Activated T-cell treated with anti-CD3 and anti-CD28 coated beads for 24 hours (primary cell): ENCODE measurements around the gene PTPA.
"Not testable (repeated sequence)": the region's sequence is repeated elsewhere in the genome, so short reads cannot be mapped to it uniquely, and the experiment has no call there.

ENCODE experiments used
- DNase-seq: peaks from one replicate; pipeline ENCODE4 v3.0.0-alpha.2; 2020; ENCODE audit warnings: low read depth

Gene PTPA

DNA sequence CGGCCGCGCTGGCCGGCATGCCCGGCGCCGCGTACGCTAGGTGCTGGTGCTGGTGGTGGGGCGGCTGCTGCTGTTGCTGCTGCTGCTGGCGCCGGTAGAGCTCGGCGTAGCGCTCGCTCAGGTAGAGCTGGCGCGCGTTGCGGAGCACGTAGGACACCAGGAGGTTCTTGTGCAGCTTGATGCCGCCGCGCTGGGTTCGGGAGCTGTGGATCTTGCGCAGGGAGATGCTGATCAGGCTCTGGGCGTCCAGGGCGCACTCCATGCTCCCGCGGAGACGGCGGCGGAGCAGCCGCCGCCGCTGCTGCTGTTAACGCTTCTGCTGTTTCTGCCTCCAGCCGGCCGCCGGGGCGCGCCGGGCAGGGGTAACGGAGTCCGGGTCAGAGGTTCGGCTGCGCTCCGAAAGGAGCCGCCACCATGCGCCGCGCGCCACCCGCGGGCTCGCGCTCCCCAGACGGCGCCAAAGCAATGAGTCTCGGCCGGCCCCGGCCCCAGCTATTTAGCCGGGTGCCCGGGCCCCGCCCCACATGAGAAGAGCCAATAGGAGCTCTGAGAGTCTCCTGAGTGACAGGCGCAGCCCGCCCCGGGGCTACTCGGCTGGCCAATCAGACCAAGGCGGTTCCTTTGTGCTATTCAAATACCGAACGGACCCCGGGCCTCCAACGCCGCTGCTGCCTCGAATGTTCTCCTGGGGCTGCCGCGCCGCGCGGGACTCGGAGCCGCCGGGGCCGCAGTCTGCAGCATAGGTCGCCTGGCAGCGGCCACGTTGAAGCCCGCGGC lies 66.8 kb downstream of the PTPA start, which contains the start of gene IER5L:
Gene IER5L (minus strand): TSS at position 471 of the 777 bp plus-strand sequence. CDS start 209 bp downstream, at position 262.
- DNase-seq: peak; percentile 88

DNA sequence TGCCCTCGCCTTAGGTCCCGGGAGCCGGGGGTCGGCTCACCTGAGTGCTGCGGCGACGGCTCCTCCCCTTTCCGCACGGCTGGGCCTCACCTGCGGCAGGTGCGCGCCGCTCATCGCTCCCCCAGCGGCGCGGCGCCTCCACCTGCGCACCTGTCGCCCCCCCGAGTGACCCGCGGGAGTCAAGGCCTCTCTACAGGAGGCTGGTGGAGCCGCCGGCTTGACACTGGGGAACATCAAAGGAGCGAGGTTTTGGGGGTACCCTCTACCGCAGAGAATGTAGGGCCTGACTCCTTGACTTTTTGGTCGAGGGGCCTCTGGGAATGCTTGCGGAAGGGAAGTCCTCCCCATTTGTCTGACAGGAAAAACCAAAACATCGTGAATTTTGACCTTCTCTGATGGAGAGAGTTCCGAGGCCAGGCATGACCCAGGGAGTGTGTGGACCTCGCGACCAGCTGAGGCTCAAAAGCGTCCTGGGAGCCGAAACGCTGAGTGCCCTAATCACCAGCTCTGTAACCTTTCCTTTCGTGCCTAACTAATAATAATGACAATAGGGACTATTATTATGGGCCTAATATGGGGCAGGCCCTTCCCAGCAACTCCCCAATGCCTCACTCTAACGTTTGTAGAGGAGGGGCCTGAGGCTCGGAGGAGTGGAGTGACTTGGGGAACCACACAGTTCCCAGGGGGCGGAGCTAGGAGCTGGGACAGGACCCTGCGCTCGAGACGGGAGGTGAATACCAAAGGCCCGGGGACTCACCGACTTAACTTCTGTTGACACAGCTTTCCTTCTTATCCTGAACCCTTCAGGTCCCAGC lies 67.6 kb downstream of the PTPA start:
- no peak for DNase-seq

DNA sequence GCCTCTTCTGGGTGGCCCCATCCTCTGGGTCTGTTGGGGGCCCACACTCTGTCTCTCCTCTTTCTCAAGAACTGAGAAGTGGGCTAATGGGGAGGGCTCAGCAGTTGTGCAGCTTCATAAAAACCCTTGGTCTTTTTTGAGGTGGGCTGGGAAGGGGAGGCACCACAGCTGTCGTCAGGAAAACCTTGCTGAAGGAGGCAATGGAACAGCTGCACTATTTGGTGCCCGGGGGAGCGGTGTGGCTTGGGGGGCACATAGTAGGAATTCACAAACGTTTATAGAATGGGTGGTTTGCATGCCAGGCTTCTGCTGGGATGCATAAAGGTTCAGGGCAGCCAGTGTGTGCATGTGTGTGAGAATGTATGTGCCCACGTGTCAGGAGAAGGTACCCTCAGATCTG lies 70.0 kb downstream of the PTPA start:
- no peak for DNase-seq

GRCh38 chr9:129182122-129182521 lies 70.9 kb downstream of the PTPA start:
- no peak for DNase-seq

- no peak for DNase-seq
Observed at GRCh38 chr9:129182625-129183494, 71.6 kb downstream of the PTPA start.

DNA sequence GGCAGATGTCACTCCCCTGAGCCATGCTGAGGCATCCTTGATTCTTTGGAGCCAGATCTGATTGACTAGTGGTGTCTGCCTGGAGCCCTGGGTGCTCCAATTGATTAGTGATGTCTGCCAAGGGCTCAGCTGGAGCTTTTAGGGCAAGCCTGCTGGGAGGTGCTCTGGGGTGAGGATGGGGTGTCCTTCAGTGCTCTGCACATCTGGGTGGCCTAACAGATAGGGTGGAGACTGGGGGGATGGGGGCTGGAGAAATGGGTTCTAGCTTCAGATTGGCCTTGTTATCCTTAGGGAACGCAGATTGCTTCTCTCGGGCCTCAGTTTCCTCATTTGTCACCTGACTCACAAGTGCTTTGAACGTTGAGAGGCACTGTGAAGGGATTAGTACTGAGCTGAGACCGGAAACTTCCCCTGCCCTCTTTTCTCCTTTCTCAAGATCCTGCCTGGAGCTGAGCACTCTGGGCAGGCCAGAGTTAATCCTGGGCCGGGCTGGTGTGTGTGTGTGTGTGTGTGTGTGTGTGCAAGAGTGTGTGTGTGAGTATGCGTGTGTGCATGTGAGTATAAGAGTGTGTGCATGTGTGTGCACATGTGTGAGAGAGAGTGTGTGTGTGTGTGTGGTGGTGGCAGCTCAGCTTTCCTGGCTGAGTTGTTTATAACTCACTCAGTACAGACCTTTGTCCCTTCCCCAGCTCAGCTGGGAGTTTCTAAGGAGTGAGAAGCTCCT lies 72.4 kb downstream of the PTPA start:
- DNase-seq: no peak

DNA sequence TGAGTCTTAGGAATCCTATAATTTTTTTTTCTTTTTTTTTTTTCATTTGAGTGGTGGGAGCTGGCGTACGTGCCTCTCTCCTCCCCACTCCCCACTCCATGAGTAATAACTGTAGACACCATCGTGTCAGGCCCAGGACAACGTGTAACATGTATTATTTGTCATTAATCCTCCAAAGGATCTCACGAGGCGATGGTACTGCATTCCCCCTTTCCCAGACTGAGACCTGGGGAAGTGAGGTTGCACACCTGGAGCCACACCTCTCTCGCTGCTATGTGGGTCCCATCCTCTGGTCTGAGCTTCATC lies 73.0 kb downstream of the PTPA start:
- no peak for DNase-seq

- DNase-seq: no peak
Observed at GRCh38 chr9:129184596-129185122, 73.4 kb downstream of the PTPA start.

DNA sequence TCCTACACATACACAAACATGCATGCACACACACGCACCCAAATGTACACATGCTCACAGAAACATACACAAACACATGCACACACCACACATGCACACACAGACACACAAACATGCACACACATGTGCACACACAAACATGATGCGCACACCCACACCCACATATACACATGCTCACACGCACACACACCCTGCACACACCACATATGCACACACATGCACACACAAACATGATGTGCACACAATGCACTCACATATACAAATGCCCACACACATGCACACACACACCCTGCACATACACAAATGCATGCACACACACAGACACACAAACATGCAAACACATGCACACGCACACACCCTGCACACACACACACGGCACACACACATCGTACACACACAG lies 74.2 kb downstream of the PTPA start:
- no peak for DNase-seq

- DNase-seq: no peak
Observed at GRCh38 chr9:129185991-129186390, 74.8 kb downstream of the PTPA start.

DNA sequence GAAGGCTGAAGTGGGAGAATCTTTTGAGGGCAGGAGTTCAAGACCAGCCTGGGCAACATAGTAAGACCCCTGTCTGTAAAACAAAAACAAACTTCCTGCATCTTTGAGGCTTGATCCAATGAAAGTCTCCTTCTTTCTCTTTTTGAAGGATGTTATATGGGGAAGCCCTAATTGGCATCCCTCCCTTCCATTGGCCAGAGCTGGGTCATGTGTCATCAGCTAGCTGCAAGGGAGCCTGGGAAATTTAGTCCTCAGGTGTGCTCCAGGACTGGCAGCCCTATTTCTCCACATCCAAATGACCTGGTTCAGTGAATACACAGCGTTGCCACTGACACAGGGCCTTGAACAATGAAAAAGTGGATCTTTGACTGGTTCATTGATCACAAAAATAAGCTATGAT lies 75.8 kb downstream of the PTPA start:
- no peak for DNase-seq

- DNase-seq: not testable (repeated sequence)
Observed at GRCh38 chr9:129189971-129190370, 78.8 kb downstream of the PTPA start.

- no peak for DNase-seq
Observed at GRCh38 chr9:129191234-129191633, 80.0 kb downstream of the PTPA start.

GRCh38 chr9:129193655-129194054 lies 82.4 kb downstream of the PTPA start:
- DNase-seq: no peak

DNA sequence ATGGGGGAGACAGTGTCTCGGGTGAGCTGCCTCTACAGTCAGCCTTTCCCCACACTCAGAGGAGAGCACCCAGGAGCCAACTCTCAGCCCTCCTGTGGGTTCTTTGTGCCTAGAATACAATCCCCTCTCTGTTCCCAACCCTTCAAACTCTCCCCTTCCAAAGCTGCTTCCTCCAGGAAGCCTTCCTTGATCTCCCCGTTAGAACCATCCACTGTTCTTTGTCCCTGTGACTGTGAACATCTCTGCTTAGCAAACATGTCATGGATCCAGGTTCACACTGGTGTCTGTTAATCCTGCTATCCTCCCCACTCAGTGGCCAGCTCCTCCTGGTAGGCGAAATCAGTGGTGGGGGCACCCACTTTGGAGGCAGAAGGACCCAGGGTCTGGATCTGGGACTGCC lies 83.0 kb downstream of the PTPA start:
- DNase-seq: no peak

DNA sequence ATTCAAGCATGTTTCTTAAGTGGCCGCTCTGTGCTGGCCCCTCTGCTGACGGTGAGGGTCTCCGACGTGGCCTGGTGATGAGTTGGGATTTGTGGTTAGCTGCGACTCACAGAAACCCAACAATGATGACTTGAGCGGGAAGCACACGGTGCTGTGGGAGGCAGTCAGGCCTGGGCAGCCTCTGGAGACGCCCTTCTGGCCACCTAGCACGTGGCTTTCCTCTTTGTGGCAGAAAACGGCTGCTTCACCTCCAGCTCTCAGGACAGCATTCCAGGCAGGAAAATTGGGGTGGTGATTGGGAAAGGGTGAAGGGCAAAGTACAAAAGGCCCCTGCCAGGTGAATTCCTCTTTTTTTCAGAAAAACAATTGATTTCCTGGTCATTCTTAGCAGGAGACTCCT lies 84.4 kb downstream of the PTPA start:
- no peak for DNase-seq

DNA sequence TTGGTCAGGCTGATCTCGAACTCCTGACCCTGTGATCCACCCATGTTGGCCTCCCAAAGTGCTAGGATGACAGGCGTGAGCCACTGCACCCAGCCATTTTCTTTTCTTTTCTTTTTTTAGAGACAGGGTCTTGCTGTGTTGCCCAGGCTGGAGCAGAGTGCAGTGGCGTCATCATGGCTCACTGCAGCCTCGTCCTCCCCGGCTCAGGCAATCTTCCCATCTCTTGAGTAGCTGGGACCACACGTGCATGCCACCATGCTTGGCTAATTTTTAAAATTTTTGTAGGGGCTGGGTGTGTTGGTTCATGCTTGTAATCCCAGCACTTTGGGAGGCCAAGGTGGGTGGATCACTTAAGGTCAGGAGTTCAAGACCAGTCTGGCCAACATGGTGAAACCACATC lies 85.8 kb downstream of the PTPA start:
- not testable (repeated sequence) for DNase-seq

DNA sequence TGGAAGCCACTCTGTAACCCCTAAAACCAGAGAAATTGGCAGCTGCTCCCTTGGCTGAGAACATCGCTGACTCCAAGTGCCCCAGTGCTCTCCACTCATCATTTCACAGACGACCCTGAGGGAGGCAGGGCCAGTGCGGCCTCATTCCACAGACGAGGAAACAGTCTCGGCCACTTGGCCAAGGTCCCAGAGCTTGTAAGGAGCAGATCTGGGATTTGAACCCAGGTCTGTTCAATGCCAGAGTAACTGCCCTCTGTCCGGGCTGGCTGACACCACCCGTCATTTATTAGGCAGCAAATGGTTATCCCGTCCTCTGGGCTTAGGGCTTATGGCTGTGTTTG lies 86.7 kb downstream of the PTPA start:
- DNase-seq: no peak
